EH (cell line): Measurements from ENCODE around the gene ELP5.

ENCODE experiments used
- DNase-seq: peaks from one replicate; pipeline ENCODE4 v3.0.0-alpha.2; 2015; ENCODE audit warnings: low read depth

ELP5 gene, protein sequence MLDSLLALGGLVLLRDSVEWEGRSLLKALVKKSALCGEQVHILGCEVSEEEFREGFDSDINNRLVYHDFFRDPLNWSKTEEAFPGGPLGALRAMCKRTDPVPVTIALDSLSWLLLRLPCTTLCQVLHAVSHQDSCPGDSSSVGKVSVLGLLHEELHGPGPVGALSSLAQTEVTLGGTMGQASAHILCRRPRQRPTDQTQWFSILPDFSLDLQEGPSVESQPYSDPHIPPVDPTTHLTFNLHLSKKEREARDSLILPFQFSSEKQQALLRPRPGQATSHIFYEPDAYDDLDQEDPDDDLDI

DNA sequence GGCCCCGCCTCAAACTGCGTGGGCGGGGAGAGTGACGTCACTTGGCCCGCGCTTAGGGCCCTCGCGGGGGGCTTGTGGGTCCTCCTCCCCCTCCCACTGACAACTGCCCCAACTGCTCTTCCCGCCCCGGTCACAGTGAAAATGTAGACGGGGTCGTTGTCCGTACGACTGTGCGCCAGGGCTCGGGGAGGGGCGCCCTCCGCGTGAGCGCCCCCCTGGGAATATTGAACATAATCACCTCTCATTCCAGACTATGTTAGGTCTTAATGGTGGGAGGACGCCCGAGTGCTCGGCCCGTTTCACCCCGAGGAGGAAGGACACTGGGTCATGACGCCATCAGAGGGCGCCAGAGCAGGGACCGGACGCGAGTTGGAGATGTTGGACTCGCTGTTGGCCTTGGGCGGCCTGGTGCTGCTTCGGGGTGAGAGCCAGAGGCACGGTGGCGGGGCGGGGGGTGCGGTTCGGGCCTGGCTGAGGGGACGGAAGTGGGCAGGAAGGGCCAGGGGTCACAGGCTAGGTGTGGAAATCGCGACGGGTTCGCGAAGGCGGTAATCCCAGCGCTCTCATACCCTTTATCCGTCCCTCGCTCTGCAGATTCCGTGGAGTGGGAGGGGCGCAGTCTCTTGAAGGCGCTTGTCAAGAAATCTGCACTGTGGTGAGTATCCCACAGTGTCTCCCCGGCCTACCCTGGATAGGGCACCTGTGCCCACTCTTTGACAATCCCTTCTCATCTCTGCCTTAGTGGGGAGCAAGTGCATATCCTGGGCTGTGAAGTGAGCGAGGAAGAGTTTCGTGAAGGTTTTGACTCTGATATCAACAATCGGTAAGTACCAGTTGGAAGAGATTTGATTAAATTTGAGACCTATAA lies at the start of gene ELP5:
Gene ELP5 (plus strand): TSS at position 40 of the 868 bp plus-strand sequence. CDS start 336 bp downstream, at position 376.
- DNase-seq, result peak; percentile 96

- DNase-seq, result no peak
Observed at GRCh38 chr17:7203391-7203790, 48.6 kb upstream of the ELP5 start.

GRCh38 chr17:7204336-7204735 lies 47.7 kb upstream of the ELP5 start:
- DNase-seq, result no peak

DNA sequence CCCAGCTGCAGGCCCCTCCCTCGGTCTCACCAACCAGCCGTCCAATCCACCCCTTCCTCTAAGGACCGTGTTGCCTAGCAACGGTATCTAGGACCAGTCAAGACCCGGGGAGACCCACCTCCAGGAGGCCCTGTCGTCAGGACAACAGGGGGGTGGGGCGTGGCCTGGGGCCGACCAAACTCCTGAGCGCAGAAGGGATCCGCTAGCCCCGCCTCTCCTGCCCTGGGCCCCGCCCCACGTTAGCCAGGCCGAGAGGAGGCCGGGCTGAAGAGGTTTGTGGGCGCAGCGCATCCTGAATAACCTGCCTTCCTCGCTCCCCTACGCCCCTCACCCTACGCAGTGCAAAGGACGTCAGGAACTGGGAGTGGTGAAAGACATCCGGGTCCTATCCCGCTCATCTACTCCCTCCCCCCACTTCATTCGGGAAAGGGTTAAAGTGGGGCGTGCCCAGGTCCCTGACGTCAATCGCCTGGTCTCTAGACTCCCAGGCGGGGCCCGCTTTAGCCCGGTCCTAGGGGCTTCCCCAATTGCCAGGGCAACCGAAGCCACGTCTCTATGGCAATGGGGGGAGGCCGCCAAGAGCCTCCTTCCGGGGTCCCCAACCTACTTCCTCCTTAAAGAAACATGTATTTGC lies 47.1 kb upstream of the ELP5 start:
- DNase-seq, result peak; percentile 81

GRCh38 chr17:7205561-7205960 lies 46.5 kb upstream of the ELP5 start:
- no peak for DNase-seq

GRCh38 chr17:7207120-7208001 lies 44.7 kb upstream of the ELP5 start:
- DNase-seq, result no peak

DNA sequence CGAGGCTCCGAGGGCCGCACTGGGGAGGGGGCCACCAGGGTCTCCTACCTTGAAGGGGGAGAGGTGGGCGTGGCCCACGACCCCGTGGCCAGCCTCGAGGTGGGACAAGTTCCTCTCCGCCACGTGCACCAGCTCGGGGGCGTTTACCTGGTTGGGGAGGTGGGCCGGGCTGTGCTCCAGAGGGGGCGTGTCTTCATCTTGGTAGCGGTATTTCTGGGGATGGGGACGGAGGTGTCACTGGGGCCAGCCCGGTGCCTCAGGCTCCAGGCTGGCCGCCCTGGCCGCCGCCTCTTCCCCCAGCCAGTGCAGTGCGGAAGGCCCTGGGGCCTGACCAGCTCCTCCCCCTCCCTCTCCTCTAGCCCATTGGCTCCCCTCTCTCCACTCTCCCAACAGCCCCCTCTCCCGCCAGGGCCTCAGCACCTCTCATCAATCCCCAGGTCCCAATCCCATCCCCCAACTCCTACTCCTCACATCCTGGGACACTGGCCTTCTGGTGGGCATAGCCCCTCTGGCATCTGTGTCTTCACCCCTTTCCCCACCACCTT lies 43.9 kb upstream of the ELP5 start:
- DNase-seq, result no peak

- DNase-seq, result no peak
Observed at GRCh38 chr17:7208754-7209460, 43.1 kb upstream of the ELP5 start.

- no peak for DNase-seq
Observed at GRCh38 chr17:7211491-7212273, 40.3 kb upstream of the ELP5 start.

DNA sequence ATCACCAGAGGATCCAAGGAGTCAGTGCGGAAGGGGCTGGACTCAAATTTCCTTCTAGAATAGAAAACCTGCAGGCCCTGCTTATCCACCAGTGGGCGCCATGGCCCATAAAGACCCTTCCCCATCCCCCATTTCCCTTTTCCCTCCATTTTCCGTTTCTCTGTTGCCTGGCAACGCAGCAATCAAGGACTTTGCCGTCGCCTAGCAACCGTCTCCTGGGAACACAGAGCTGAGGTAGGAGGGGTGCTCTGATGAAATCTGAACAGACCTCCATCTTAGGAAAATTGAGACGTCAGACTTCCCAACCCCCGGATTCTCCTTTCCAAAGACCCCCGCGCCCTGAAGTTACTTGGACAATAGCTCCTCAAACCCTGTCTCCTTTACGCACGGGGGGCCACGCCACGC lies 38.1 kb upstream of the ELP5 start:
- DNase-seq, result peak; percentile 68

GRCh38 chr17:7214300-7215135 lies 37.5 kb upstream of the ELP5 start:
- DNase-seq, result peak; percentile 97

GRCh38 chr17:7215136-7215638 lies 36.8 kb upstream of the ELP5 start:
- no peak for DNase-seq

- DNase-seq, result peak; percentile 35
Observed at GRCh38 chr17:7215652-7216180, 36.3 kb upstream of the ELP5 start.

DNA sequence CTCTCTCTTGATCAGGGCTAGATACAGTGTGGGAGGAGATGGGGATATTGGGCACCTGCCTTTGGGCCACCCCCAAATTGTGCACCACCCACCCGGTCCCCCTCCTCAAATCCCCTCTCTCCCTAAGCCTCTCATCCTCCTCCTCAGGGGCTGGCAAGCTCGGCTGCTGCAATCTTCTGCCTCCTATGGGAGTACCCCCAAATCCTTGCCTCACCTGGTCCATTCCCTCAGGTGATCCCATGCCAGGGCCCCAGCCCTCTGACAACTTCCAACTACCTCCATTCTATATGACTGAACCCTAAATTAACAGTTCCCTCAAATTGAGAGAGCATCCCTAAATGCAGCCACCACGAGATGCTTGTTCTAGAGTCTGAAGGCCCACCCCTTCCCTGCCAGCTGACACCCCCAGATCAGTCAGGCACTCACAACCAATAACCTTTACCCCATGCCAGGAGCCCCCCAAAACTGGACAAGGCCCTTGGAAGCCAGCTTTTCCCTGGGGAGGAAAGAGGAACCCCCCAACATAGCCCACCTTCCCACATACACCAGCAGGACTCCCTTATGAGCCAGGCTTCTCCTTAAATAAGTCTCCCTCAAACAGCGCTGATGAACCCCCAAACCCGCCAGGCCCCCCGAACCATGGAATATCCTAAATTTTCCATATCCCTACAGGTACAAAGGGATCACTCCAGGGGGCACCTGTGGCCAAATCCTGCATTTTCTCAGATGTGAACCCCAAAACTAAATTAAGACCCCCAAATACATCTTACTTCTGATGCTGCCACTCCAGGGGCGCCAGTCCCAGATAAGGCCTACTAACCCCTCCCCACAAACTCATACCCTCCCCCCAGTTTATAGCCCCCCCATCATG lies 35.5 kb upstream of the ELP5 start:
- DNase-seq, result no peak

DNA sequence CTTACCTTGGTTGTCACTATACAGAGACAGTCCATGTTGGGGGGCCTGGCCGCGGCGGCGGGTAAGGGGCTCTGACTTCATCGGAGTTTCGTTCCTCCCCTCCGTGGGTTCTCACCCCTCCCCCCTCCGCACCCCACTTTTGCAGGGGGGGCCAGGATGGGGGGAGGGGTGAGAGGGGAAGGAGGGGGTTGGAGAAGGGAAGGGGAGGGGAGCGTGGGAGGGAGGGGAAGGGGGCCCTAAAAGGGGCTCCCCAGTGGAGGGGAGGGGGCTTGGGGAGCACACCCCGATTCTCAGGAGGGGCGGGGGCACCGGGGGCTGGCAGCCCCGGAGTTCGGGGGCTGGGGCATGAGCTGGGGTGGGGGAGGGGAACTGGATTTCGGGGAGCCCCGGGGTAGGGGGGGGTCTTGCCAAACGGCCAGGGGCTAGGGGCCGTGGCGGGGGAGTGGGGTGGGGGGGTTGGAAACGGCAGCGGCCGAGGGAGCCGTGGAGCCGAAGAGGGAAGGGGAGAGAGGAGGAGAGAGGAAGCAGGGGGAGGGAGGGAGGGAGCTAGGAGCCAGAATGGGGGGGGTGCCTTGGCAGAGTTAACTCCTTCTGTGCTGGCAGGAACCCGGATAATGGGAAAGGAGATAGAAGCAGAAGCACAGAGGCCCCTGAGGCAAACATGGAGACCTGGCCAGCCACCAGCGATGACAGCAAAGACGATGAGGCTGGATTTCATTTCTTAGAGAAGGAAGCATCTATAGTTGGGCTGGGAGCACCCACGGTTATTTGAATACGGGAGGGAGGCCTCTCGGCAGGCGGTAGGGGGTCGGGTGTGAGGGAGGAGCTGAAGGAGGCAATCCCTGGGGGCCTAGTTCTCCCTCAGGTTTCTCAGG lies 34.7 kb upstream of the ELP5 start:
- peak; percentile 81 for DNase-seq

DNA sequence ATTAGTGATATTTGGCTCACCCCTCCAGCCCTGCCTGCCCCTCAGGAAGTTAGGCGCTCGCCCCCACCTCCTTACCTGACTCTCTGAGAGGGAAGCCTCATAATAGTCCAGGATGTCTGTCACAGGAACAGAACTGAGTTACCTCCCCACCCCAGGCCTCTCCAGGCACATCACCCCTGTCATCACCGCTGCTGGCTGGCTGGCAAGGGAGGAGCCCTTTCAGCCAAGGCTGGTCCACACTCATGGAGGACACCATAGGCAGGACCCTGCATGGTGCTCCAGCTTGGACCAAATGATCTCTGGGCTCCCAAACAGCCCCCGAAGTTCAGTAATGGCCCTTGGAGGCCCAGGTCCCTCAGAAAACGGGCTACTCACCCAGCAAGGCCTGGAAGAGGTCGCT lies 33.8 kb upstream of the ELP5 start:
- no peak for DNase-seq

DNA sequence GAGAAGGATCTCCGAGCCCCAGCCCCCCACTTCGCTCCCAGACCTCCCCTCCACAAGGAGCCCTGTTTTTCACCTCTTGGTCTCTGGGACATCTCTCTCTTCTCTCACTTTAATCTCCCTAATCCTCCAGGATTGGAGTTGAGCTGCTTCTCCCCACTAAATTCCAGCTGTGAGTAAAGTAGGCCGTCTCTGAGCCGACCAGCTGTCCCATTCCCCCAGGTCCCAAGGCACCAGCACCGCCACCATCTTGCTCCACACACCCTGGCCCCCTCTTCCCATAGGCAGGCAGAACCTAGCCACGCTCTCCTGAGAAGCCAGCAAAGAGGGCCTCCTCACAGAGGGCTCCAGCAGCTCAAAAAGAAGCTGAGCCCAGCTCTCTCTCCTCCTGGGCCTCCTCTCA lies 33.3 kb upstream of the ELP5 start:
- DNase-seq, result no peak
